Measurements from ENCODE around the gene PRIMA1. TPM values are rescaled to one million over a fixed set of nuclear protein-coding genes. Genes with fewer than 3 reads are reported as not detected.

The PRIMA1 gene
- polyA plus RNA-seq, 1 of the 3 experiments (the other 2 are of a cell fraction) = 0.18 TPM

DNA sequence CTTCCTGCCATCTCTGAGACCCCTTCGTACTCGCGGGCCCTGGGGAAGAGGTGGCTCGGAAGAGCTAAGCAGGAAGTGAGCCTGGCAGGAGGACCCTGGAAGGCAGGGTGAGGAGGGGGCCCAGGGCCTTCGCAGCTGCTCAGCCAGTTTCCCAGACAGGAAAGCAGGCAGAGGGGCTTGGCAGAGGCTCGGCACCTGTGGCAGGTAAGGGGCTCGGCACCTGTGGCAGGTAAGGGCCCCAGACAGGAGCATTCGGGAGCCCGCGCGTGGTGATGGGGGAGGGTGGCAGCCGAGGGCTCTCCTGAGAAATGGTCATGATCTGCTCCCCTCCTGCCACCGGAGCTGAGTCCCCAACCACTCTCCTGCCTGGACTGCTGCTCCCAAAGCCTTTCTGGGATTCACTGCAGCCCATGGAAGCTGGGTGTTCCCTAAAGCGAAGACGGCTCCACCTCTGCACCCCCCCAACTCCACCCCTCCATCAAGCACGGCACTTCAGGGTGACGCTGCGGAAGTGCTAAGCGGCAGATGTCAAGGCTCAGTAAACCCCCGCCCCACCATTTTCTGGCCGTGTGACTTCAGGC lies 63.2 kb downstream of the PRIMA1 start (continued):
- no peak for TF ChIP-seq FOSL2 (IDR thresholded peaks at IDR 0.05; ENCODE audit: borderline replicate concordance, low read depth)
- no peak for TF ChIP-seq RFX5 (IDR thresholded peaks at IDR 0.05; ENCODE audit: low read length)
- TF ChIP-seq FOXM1 (IDR thresholded peaks at IDR 0.05; ENCODE audit: low read depth) = no peak
- no peak for TF ChIP-seq RXRA (IDR thresholded peaks at IDR 0.05; ENCODE audit: borderline replicate concordance, low read depth)
- TF ChIP-seq, protein P1, sequence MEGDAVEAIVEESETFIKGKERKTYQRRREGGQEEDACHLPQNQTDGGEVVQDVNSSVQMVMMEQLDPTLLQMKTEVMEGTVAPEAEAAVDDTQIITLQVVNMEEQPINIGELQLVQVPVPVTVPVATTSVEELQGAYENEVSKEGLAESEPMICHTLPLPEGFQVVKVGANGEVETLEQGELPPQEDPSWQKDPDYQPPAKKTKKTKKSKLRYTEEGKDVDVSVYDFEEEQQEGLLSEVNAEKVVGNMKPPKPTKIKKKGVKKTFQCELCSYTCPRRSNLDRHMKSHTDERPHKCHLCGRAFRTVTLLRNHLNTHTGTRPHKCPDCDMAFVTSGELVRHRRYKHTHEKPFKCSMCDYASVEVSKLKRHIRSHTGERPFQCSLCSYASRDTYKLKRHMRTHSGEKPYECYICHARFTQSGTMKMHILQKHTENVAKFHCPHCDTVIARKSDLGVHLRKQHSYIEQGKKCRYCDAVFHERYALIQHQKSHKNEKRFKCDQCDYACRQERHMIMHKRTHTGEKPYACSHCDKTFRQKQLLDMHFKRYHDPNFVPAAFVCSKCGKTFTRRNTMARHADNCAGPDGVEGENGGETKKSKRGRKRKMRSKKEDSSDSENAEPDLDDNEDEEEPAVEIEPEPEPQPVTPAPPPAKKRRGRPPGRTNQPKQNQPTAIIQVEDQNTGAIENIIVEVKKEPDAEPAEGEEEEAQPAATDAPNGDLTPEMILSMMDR (IDR thresholded peaks at IDR 0.05) = no peak
- TF ChIP-seq, protein P2, sequence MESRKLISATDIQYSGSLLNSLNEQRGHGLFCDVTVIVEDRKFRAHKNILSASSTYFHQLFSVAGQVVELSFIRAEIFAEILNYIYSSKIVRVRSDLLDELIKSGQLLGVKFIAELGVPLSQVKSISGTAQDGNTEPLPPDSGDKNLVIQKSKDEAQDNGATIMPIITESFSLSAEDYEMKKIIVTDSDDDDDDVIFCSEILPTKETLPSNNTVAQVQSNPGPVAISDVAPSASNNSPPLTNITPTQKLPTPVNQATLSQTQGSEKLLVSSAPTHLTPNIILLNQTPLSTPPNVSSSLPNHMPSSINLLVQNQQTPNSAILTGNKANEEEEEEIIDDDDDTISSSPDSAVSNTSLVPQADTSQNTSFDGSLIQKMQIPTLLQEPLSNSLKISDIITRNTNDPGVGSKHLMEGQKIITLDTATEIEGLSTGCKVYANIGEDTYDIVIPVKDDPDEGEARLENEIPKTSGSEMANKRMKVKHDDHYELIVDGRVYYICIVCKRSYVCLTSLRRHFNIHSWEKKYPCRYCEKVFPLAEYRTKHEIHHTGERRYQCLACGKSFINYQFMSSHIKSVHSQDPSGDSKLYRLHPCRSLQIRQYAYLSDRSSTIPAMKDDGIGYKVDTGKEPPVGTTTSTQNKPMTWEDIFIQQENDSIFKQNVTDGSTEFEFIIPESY (IDR thresholded peaks at IDR 0.05; ENCODE audit: borderline replicate concordance, low read depth) = no peak
- TF ChIP-seq SMC3 (IDR thresholded peaks at IDR 0.05; ENCODE audit: low read depth, low read length) = no peak

DNA sequence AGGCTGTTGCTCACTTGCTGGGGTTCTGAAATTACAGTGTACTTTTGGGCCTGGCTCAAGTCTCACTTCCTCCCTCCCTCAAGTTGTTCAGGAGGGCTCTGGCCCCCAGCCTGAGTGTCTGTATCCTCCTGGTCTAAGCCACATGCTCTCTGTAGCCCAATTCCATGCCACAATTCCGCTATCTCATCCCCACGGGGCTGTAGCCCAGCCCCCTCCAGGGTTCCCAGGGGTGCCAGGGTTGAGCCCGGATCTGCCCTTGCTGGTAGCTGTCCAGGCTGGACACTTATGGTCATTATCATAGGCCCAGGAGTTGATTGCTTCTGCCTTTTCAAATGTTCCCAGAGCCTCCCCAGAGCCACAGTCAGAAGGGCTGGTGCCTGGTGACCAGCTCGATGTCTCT lies 65.3 kb downstream of the PRIMA1 start:
- no peak overlapping the region for H3K4me3 ChIP-seq (ENCODE audit: low read depth in 2 of 2, low read length in 1 of 2)
- H3K4me2 ChIP-seq = no peak overlapping the region
- ChIA-PET CTCF (no interaction called here), POLR2A (no interaction called here)
- DNase-seq = no peak
- no peaks in the 10 kb centered on the region; a peak in 1 of 4 replicates for H3K4me1 ChIP-seq (ENCODE audit: control insufficient read depth in 1 of 2, insufficient read depth in 2 of 2, low read depth in 1 of 2, low read length in 1 of 2)
- no peaks in the 10 kb centered on the region for H3K36me3 ChIP-seq (replicated peaks in 1 of 2; ENCODE audit: control insufficient read depth in 1 of 2, insufficient read depth in 2 of 2, low read length in 1 of 2)
- no peaks in the 10 kb centered on the region for H3K27me3 ChIP-seq (ENCODE audit: insufficient read depth)
- H3K27ac ChIP-seq (ENCODE audit: low read depth in 2 of 2, low read length in 1 of 2) = no peak overlapping the region
- H3K79me2 ChIP-seq (ENCODE audit: insufficient read depth) = no peaks in the 10 kb centered on the region
- H3K9me2 ChIP-seq = no peaks in the 10 kb centered on the region
- no peaks in the 10 kb centered on the region for H3K9me3 ChIP-seq
- no peaks in the 10 kb centered on the region for H3F3A ChIP-seq (replicated peaks; ENCODE audit: insufficient read depth)
- 22% methylated on average over 4 of the region's 4 CpGs for WGBS (ENCODE audit: low lambda C conversion rate)
- TF ChIP-seq NFIC (IDR thresholded peaks at IDR 0.05; ENCODE audit: borderline replicate concordance) (no peak), JUND (IDR thresholded peaks at IDR 0.05) (no peak), FOXM1 (IDR thresholded peaks at IDR 0.05; ENCODE audit: low read depth) (no peak), EZH2phosphoT487 (IDR thresholded peaks at IDR 0.05; ENCODE audit: borderline replicate concordance, low read depth) (no peak), EP300 (IDR thresholded peaks at IDR 0.05; ENCODE audit: borderline replicate concordance in 1 of 2, low read depth in 1 of 2, low read length in 1 of 2) (no peak), ELF1 (IDR thresholded peaks at IDR 0.05) (no peak)
- H4K20me1 ChIP-seq (ENCODE audit: insufficient read depth) = no peaks in the 10 kb centered on the region
- no peak overlapping the region for H2AFZ ChIP-seq (ENCODE audit: low read depth)
- no peak overlapping the region for H3K9ac ChIP-seq

Data from SK-N-SH (cell line).